HTERT RPE-1 (cell line): ENCODE measurements around the gene SURF6.
"Not testable (repeated sequence)": the region's sequence is repeated elsewhere in the genome, so short reads cannot be mapped to it uniquely, and the experiment has no call there.

Source experiments
- in situ Hi-C: fragments of 300-500 bp; cut with MboI; formaldehyde crosslinking; loops from 4 replicates; pipeline ENCODE4 v1.14.3; 2020; ENCODE audit warnings: low sequenced_read_pairs

SURF6 gene

DNA sequence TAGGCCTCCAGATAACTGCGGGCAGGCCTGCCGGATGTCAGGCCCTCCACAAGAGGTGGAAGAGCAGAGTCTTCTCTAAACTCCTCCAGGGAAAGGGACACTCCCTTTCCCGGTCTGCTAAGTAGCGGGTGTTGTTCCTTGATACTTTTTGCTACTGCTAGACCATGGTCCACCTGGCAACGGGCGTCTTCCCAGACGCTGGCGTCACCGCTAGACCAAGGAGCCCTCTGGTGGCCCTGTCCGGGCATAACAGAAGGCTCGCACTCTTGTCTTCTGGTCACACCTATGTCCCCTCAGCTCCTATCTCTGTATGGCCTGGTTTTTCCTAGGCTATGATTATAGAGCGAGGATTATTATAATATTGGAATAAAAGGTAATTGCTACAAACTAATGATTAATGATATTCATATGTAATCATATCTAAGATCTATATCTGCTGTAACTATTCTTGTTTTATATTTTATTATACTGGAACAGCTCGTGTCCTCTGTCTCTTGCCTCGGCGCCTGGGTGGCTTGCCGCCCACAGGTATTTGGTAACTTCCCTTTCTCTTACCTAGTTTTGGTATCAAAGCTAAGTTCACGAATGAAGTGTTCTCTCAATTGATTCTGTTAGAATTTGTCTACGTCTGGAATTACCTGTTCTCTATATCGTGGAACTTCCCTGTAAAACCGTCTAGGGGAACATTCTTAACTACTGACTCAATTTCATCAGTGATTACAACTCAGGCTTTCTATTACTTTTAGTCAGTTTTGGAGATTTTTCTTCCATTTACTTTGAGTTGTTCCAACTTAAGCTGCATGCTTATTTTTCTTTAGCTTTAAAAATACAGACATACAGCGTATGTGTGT is 6.5 kb downstream of the SURF6 start:
- in situ Hi-C loops: not testable (repeated sequence)

GRCh38 chr9:133327834-133328484 is 8.0 kb downstream of the SURF6 start:
- in situ Hi-C loops: no loop called here

DNA sequence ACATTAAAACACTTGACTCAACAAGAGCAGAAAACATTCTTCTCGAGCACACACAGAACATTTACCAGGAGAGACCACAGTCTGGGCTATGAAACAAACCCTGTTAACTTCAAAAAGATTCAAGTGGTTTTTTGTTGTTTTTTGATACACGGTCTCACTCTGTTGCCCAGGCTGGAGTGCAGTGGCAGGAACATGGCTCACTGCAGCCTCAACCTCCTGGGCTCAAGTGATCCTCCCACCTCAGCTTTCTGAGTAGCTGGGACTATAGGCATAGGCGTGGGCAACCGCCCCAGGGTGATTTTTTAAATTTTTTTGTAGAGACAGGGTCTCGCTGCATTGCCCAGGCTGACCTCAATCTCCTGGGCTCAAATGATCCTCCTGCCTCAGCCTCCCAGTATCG is 9.0 kb downstream of the SURF6 start:
- in situ Hi-C loops: not testable (repeated sequence)

GRCh38 chr9:133323991-133324703 is 11.8 kb downstream of the SURF6 start:
- in situ Hi-C loops: no loop called here

DNA sequence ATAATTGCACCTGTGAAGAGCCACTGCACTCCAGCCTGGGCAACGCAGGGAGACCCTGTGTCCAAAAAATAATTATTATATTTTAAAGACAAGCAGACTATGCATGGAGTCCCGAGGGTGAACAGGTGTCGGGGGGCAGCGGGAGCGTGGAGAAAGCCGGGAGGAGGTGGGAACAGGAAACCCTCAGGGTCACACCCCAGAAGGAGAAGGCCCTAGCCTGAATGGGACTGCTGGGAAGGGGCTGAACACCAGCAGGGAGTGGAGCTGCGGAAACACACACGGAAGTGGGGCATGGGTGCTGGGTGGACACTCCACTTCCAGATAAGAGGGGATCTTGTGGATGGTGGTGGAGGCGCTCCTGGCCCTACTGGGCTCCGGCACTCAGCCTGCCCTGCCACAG is 12.8 kb downstream of the SURF6 start:
- in situ Hi-C loops: no loop called here

DNA sequence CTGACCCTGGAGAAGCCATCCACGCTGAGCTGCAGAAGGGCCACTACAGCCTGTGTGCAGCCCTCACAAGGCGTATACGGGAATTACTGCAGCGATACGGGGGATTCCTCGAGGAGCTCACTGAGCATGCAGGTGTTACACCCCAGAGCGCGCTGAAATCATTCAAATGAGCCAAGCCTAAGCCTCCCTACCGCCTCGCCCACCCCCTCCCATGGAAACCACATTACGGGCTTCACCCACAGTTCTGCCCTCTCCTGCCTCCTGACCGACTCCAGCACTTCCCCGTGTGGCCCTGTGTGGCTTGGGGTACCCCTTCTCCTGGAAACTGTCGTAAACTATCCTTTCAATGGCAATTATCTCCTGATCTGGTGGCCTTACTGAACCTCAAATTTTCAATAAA is 13.3 kb downstream of the SURF6 start:
- in situ Hi-C loops: no loop called here

DNA sequence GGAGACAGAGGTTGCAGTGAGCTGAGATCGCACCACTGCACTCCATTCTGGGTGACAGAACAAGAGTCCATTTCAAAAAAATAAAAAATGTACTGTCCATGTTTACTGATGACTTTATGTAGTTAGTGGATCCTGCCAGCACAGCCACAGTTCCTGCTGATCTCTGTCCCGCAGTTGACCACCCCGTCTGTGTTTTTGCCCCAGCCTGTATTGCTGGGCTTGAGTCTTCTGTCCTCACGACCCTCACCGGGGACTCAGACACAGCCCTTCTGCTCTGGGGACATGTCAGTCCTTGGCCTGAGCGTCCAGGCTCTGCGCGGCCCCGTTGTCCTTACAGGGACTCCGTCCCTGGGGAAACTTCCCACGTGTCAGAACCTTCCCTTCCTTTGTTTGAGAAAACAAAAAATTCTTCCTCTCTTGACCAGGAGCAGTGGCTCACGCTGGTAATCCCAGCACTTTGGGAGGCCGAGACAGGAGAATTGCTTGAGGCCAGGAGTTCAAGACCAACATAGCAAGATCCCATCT is 14.5 kb downstream of the SURF6 start:
- in situ Hi-C loops: no loop called here

- in situ Hi-C loops: no loop called here
Measured at GRCh38 chr9:133320421-133320881, 15.5 kb downstream of the SURF6 start.

DNA sequence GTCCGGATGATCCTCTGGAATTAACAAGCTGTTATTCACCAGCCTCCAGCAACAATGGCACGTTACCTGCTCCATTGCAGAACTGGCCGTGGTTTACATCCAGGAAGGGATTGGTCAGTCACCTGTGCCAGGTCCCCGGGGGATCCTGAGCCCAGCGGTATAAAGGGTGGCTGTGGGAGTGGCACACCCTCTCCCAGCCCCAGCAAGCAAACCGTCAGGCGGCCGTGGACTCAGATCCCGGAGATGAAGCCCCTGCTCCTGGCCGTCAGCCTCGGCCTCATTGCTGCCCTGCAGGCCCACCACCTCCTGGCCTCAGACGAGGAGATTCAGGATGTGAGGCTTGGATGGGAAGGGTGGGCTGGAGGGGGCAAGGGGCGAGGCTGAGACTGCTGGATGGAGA is 18.4 kb downstream of the SURF6 start:
- in situ Hi-C loops: not testable (repeated sequence)

DNA sequence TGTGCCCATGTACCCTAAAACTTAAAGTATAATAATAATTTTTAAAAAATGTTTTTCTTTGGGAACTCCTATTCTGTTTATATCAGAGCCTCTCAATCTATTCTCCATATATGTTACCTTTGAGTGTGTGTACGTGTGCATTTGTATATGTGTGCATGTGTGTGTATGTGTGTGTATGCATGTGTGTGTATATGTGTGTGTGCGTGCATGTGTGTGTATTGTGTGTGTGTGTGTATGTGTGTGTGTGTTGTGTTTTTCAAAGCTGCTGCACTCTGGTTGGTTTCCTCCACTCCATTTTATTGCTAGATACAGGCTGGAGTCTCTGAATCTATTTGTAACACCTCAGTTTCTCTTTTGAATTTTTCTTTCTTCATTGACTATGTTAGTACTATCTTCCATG is 20.0 kb downstream of the SURF6 start:
- in situ Hi-C loops: no loop called here

DNA sequence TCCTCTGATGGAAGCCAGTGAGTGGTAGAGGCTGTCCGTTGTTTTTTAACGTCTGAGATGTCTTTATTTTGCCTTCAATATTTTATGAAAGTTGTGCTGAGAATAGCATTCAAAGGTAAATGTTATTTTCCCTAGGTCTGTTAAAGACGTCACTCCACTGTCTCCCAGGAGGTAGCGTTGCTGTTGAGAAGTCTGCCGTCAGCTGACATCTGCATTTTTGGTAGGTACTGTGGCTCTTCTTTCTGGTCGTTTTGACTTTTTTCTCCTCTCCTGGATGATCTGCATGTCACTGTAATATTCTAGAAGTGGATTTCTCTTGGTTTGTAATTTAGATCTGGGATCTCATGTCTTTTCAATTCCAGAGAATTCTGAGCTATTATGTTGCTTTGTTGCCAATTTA is 26.4 kb downstream of the SURF6 start:
- in situ Hi-C loops: no loop called here

GRCh38 chr9:133307301-133307700 is 28.7 kb downstream of the SURF6 start:
- in situ Hi-C loops: no loop called here

DNA sequence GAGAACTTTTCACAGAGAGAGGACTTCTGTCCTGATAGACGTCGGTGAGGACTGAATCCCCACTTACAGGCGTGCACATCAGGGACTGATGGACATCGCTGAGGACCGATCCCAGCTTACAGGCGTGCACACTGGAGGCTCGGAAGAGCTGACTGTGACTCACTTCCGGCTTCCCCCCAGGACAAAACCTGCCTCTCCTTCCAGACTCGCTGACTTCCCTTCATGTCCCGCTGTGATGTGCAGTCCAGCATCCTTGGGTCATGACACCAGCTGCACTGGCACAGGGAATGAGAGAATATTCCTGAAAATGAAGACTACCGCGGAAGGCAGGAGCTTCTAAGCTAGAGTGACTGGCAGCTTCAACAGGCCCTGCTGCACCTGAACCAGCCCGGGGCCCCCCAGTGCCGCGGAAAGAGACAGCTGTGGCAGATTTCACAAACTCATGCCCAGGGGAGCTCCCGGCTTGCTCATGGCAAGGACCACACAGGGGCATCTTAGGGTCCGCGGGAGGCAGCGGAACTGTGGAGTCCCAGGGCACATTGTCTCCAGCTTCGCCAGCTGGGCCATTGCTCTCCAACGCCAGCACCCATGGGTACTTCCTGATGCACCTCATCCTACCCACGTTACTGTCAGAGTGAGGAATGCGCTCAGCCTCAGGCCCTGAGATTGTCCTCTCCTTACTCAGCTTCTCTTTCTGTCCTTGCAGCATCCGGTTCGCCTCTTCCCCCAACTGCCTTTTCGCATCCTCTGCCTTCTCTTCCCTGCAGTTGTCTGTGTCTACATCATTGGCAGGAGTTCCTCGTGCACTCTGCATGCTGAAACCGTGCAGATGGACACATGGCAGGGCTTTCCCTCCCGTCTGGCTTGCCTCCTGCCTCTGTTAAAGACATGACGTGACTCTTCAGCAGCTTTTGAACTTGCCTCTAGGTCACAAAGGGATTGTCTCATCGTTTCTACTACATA is 29.5 kb downstream of the SURF6 start:
- in situ Hi-C loops: no loop called here

DNA sequence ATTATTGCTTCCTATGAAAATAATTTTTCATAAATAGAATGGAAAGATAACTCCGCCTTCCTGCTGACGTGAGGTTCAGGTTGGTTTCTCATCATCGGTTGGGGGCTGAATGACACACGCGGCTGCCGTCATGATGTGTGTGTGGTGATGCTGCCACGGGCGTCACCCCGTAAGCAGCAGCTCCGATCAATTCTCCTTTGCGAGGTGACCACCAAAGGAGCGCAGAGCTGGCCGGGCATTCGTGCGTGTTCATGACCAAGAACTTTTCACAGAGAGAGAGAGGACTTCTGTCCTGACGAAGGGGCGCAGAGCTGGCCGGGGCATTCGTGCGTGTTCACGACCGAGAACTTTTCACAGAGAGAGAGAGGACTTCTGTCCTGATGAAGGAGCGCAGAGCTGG is 30.3 kb downstream of the SURF6 start:
- in situ Hi-C loops: no loop called here

- in situ Hi-C loops: no loop called here
Measured at GRCh38 chr9:133304477-133305377, 31.3 kb downstream of the SURF6 start.

DNA sequence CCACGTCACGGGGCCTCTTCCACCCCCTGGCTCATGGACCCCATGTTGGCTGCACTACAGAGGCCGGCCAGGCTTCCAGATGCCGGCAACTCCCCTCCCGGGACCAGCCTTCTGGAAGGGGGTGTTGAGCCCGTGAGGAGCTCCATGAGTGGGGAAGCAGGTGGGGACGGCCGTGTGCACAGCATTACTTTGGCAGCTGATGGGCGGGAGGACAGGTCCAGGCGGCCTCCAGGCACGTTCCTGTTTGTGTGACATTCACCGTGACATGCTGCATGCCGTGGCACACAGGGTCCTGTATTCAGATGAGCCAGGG is 31.9 kb downstream of the SURF6 start:
- in situ Hi-C loops: no loop called here

DNA sequence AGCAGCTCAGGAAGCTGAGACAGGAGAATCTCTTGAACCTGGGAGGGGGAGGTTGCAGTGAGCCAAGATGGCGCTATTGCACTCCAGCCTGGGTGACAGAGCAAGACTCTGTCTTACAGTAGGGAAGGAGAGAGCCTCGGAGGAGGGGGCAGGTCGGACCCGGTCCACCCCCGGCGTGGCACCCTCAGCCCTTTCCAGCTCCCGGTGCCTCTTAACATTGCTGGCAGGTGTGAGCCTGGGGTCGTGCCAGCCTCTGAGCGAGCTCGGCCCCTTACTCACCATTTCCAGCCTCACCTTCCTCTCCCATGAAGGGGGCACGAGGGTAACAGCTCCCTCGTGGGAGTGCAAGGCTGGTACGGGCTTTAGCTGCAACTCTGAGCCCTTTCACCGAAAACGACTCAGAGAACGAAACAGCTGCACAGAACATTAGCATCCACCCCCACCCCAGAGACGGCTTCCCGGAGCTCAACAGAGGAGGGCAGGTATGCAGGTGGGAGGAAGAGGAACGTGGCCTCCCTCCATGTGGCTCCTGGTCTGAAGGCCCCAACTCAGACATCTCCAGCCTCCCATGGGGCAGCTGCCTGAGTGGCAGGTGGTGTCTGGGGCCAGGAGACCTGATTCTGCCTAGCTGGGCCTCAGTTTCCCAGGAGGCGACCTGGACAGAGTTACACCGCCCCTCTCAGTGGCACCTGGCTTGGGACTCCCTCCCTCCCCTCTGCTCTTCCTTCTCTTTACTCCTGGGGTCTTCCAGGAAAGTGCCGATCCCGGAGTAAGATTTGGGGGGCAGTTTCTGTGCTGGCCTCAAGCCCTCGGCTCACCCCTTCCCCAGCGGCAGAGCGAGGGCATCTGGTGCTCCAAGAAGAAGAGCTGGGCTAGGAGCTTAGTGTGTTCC is 32.5 kb downstream of the SURF6 start:
- in situ Hi-C loops: no loop called here
